ENCODE data around the gene FBXO9. TPM values are rescaled to one million over a fixed set of nuclear protein-coding genes. Genes with fewer than 3 reads are reported as not detected.

Gene FBXO9
- total RNA-seq, 1 donor from 2014 or later, result 50.8 TPM

- no peaks in the 10 kb centered on the region for H3K9me3 ChIP-seq (ENCODE audit: low read depth)
- DNase-seq (ENCODE audit: low spot score), result no peak
- H3K4me1 Mint-ChIP-seq, result no peaks in the 10 kb centered on the region
- H3K79me2 ChIP-seq (ENCODE audit: low read depth), result no peaks in the 10 kb centered on the region
- H3K4me3 ChIP-seq, result no peak within 1 kb of the TSS
- H3K4me3 Mint-ChIP-seq, result no peak within 1 kb of the TSS
- no peaks in the 10 kb centered on the region for H4K20me1 ChIP-seq (ENCODE audit: low read depth)
- no peaks in the 10 kb centered on the region for H3K27me3 ChIP-seq
- H3F3A ChIP-seq (ENCODE audit: low read depth), result no peaks in the 10 kb centered on the region
- H2AFZ ChIP-seq (replicated peaks), result no peak within 1 kb of the TSS
- no peak for TF ChIP-seq EZH2 (IDR thresholded peaks at IDR 0.05)
- no peak for TF ChIP-seq CTCF (IDR thresholded peaks at IDR 0.05)
- no peak for TF ChIP-seq EZH2phosphoT487 (IDR thresholded peaks at IDR 0.05)
- H3K27ac Mint-ChIP-seq, result no peak within 1 kb of the TSS
- H3K36me3 Mint-ChIP-seq, result no peaks in the 10 kb centered on the region
- H3K36me3 ChIP-seq, result no peaks in the 10 kb centered on the region
- no peak within 1 kb of the TSS for H3K27ac ChIP-seq
- H3K9me3 Mint-ChIP-seq, result no peaks in the 10 kb centered on the region
- no peaks in the 10 kb centered on the region for H3K4me1 ChIP-seq
- H3K9ac ChIP-seq, result no peak within 1 kb of the TSS
- peaks cover 6% of the 10 kb centered on the region for H3K27me3 Mint-ChIP-seq (ENCODE audit: insufficient read depth, low read depth)
- no peak within 1 kb of the TSS for H3K4me2 ChIP-seq
These were observed 83.5 kb downstream of the FBXO9 start, which contains the start of gene GCM1 for GRCh38 chr6:53148684-53149083. Gene GCM1, minus strand, starts transcription at chr6:53148841. Its CDS starts 3,209 bp downstream, at chr6:53145632.

Small RNA genes lying within 50 kb of the gene (small RNA-seq; reads per million reads assigned to genes)
- gene RN7SL244P, result not detected

Other genes with a start within 250 kb of the FBXO9 start
- gene GSTA5, start 224.6 kb upstream of the FBXO9 start, total RNA-seq (ENCODE audit: low replicate concordance), result not detected in 2 replicates
- gene GSTA3, start 155.7 kb upstream of the FBXO9 start, total RNA-seq (ENCODE audit: low replicate concordance), result not detected in 2 replicates
- gene GSTA4, start 70.1 kb upstream of the FBXO9 start, total RNA-seq (ENCODE audit: low replicate concordance), result 62.2 and 113 TPM in 2 replicates
- 11.5 and 17.5 TPM in 2 replicates for gene CILK1, start 3.6 kb upstream of the FBXO9 start, total RNA-seq (ENCODE audit: low replicate concordance)
- not detected in 2 replicates for gene GCM1, start 83.4 kb downstream of the FBXO9 start, total RNA-seq (ENCODE audit: low replicate concordance)

Data from neural progenitor cell (in vitro differentiated cells).